HepG2 (cell line): ENCODE measurements around the gene GIPC2. TPM values are rescaled to one million over a fixed set of nuclear protein-coding genes. Genes with fewer than 3 reads are reported as not detected.
A peak's percentile ranks its signal among the peaks of the same experiment; 100 is the strongest.

Experiments used
- ATAC-seq: fragments of 200-7000 bp; cut with Tn5 transposase; 3 replicates; pipeline ENCODE4 v1.9.1; 2020; ENCODE audit warnings: mild to moderate bottlenecking, moderate library complexity
- BruUV-seq: library from RNA; stranded (reverse); fragments of 400-500 nt; replicated peaks from 2 replicates; lab custom pipeline; 2021; lab: Mats Ljungman, UMichigan
- CTCF ChIA-PET: fragments of 300-600 bp; formaldehyde crosslinking; extraction: SDS; loops from one replicate; lab custom pipeline; 2021; ENCODE audit warnings: low total read pairs, inconsistent platforms, low intra/inter-chr PET ratio; lab: Yijun Ruan, JAX
- POLR2A ChIA-PET: fragments of 350-600 bp; sonication (Branson Sonifier 250); formaldehyde crosslinking; loops from one replicate; lab custom pipeline; 2020; ENCODE audit warnings: antibody characterized with exemption, inconsistent platforms; lab: Yijun Ruan, JAX
- DNase-seq: peaks from one replicate; pipeline ENCODE4 v3.0.0-alpha.2; 2015; ENCODE audit warnings: low spot score
- FAIRE-seq: peaks from 3 replicates; lab custom pipeline; 2011; peaks lifted over from hg19 to GRCh38; lab: Jason Lieb, UNC
- H2AFZ ChIP-seq: one replicate; pipeline ENCODE4 v1.6.1; 2011; ENCODE audit warnings: low read length, inconsistent platforms
- H3K27ac ChIP-seq: fragments of 300-600 bp; 3 replicates; pipeline ENCODE4 v1.8.0; 2011; ENCODE audit warnings: mixed run types, mild to moderate bottlenecking, mixed read lengths, low read length, inconsistent platforms; ENCODE audit not compliant: insufficient read depth; ENCODE audit errors: extremely low read length
- H3K27me3 ChIP-seq, 2 experiments: fragments of 200-600 bp in 1 of 2; 2 replicates in 1 of 2; 3 replicates in 1 of 2; pipeline versions ENCODE4 v1.6.0 to v1.8.0; 2011; ENCODE audit warnings: low read length in 2 of 2, mild to moderate bottlenecking in 2 of 2, moderate library complexity in 2 of 2, inconsistent platforms in 1 of 2; ENCODE audit not compliant: insufficient read depth in 2 of 2, control insufficient read depth in 1 of 2
- H3K36me3 ChIP-seq, 2 experiments: fragments of 200-600 bp in 1 of 2; replicated peaks in 1 of 2; 2 replicates in 1 of 2; 3 replicates in 1 of 2; pipeline versions ENCODE4 v1.5.1 to v1.8.0; 2011; ENCODE audit warnings: low read length in 2 of 2, inconsistent platforms in 1 of 2; ENCODE audit not compliant: insufficient read depth in 2 of 2, control insufficient read depth in 1 of 2
- H3K4me1 ChIP-seq: 2 replicates; pipeline ENCODE4 v1.5.1; 2012; ENCODE audit warnings: low read length, inconsistent platforms; ENCODE audit not compliant: insufficient read depth
- H3K4me2 ChIP-seq: 2 replicates; pipeline ENCODE4 v1.6.0; 2011; ENCODE audit warnings: low read depth, low read length, inconsistent platforms
- H3K4me3 ChIP-seq, 3 experiments: fragments of 200-600 bp in 1 of 3; sonication (generic), shearing (Covaris generic) in 1 of 3; replicated peaks in 1 of 3; 2 replicates each; pipeline ENCODE4 v1.5.1; 2011 to 2016; ENCODE audit warnings: low read length in 3 of 3, inconsistent platforms in 2 of 3, low read depth in 2 of 3, mild to moderate bottlenecking in 2 of 3, control low read depth in 1 of 3, mixed read lengths in 1 of 3; ENCODE audit not compliant: insufficient read depth in 1 of 3
- H3K79me2 ChIP-seq: one replicate; pipeline ENCODE4 v1.6.1; 2011; ENCODE audit warnings: low read length, inconsistent platforms; ENCODE audit not compliant: insufficient read depth
- H3K9ac ChIP-seq: 2 replicates; pipeline ENCODE4 v1.6.0; 2011; ENCODE audit warnings: mild to moderate bottlenecking, low read depth, low read length, inconsistent platforms; ENCODE audit not compliant: insufficient read depth
- H3K9me3 ChIP-seq: 2 replicates; pipeline ENCODE4 v1.5.1; 2012; ENCODE audit warnings: mild to moderate bottlenecking, low read length
- H4K20me1 ChIP-seq: 2 replicates; pipeline ENCODE4 v1.6.0; 2011; ENCODE audit warnings: inconsistent platforms, mild to moderate bottlenecking, low read length, moderate library complexity; ENCODE audit not compliant: insufficient read depth
- CTCF ChIP-seq: sonication (generic); formaldehyde crosslinking; IDR thresholded peaks from 2 replicates; pipeline ENCODE4 v1.5.0; 2020; ENCODE audit warnings: mild to moderate bottlenecking, missing genetic modification reagents, moderate library complexity
- FOXJ3 ChIP-seq: sonication (generic); formaldehyde crosslinking; IDR thresholded peaks from 2 replicates; pipeline ENCODE4 v1.4.0; 2020; ENCODE audit warnings: missing genetic modification reagents, mild to moderate bottlenecking, borderline replicate concordance
- RARA ChIP-seq: IDR thresholded peaks from 2 replicates; pipeline ENCODE4 v1.6.1; 2016; ENCODE audit warnings: missing genetic modification reagents, missing compliant biosample characterization
- RXRB ChIP-seq: IDR thresholded peaks from 2 replicates; pipeline ENCODE4 v1.6.1; 2016; ENCODE audit warnings: borderline replicate concordance, missing genetic modification reagents, missing compliant biosample characterization
- SETDB1 ChIP-seq: sonication (generic); formaldehyde crosslinking; IDR thresholded peaks from 2 replicates; pipeline ENCODE4 v1.5.1; 2020; ENCODE audit warnings: missing genetic modification reagents, mild to moderate bottlenecking, borderline replicate concordance
- SOX13 ChIP-seq, 3 experiments: fragments of 450-650 bp in 1 of 3; sonication (generic) in 1 of 3; formaldehyde crosslinking in 1 of 3; IDR thresholded peaks in 2 of 3; conservative IDR thresholded peaks in 1 of 3; 2 replicates each; pipeline versions ENCODE4 v1.5.0 to v1.6.1; 2016 to 2020; ENCODE audit warnings: antibody characterized with exemption in 1 of 3, mild to moderate bottlenecking in 1 of 3, missing compliant biosample characterization in 1 of 3, missing genetic modification reagents in 1 of 3, moderate library complexity in 1 of 3
- TEAD3 ChIP-seq: optimal IDR thresholded peaks from 2 replicates; pipeline ENCODE3; 2016; ENCODE audit warnings: borderline replicate concordance
- THRA ChIP-seq: sonication (generic); formaldehyde crosslinking; IDR thresholded peaks from 2 replicates; pipeline ENCODE4 v1.4.0; 2020; ENCODE audit warnings: missing genetic modification reagents, borderline replicate concordance
- ZNF407 ChIP-seq: sonication (generic); formaldehyde crosslinking; IDR thresholded peaks from one replicate; pipeline ENCODE4 v1.5.1; 2020; ENCODE audit warnings: mild to moderate bottlenecking, missing genetic modification reagents; ENCODE audit errors: not compliant biosample characterization
- ZNF652 ChIP-seq: IDR thresholded peaks from 2 replicates; pipeline ENCODE4 v1.6.1; 2016; ENCODE audit warnings: low read depth, borderline replicate concordance
- WGBS: methylation state at CpG from one replicate; pipeline ENCODE4 v1.1.6; 2017; ENCODE audit warnings: low lambda C conversion rate; 5-methylcytosine and 5-hydroxymethylcytosine counted together
- in situ Hi-C: cut with HindIII; loops from 2 replicates; pipeline ENCODE4 v1.10.0; 2017; ENCODE audit warnings: low pct_unique_long_range_greater_than_20kb; ENCODE audit not compliant: extremely low pct_ligation_motif_present
- intact Hi-C: fragments of 100-400 bp; cut with micrococcal nuclease; formaldehyde crosslinking; loops from one replicate; pipeline ENCODE4 v1.10.0; 2022; ENCODE audit not compliant: unreplicated experiment
- polyA plus RNA-seq, 8 experiments: library from polyadenylated mRNA; depleted of rRNA in 3 of 8; stranded (reverse) in 7 of 8; unstranded in 1 of 8; fragments of >200 nt; fragmentation: Illumina TruSeq in 4 of 8; extraction: Trizol in 4 of 8; gene quantifications; 2 replicates each; pipeline versions ENCODE4 v1.2.1 to v1.2.3, GENCODE V29; 2011 to 2016; ENCODE audit warnings: low read depth in 4 of 8, missing spikeins in 1 of 8, mixed read lengths in 1 of 8; ENCODE audit not compliant: insufficient read depth in 1 of 8
- total RNA-seq, 5 experiments: library from RNA; depleted of rRNA; stranded (reverse); fragments of >200 nt; fragmentation: Illumina TruSeq; extraction: Trizol; gene quantifications; 2 replicates each; pipeline ENCODE4 v1.2.3, GENCODE V29; 2016; ENCODE audit warnings: low read depth in 1 of 5

The GIPC2 gene
- total and polyA plus RNA-seq, 2 of the 13 experiments (the other 11 are each of a cell fraction or from before 2014, with no cell fraction given) = 6.1 to 21.6 TPM

GRCh38 chr1:78045563-78045925, 222 bp upstream of the GIPC2 start (continued):
- TF ChIP-seq ZNF407 (CRISPR knock-in tag) (peak; percentile 6), FOXJ3 (CRISPR knock-in tag) (peak; percentile 35; the same call in 1 of the 2 replicates)

GRCh38 chr1:78047106-78047505, 1.3 kb downstream of the GIPC2 start:
- H3K79me2 ChIP-seq = peaks cover 49% of the 10 kb centered on the region
- ATAC-seq (no peak), FAIRE-seq (peak; percentile 53), DNase-seq (no peak)
- no TSS peak for BruUV-seq
- TF ChIP-seq TEAD3 (CRISPR knock-in tag) (peak; percentile 14), THRA (peak; percentile 91; the same call in 1 of the 2 replicates), RXRB (peak; percentile 75), RARA (CRISPR knock-in tag) (no peak), SETDB1 (CRISPR knock-in tag) (no peak), CTCF (CRISPR knock-in tag) (peak; percentile 38), ZNF652 (CRISPR knock-in tag) (0 out of 2 replicates have a peak, but pooled peaks have one; percentile 26), SOX13 (IDR thresholded peaks at IDR 0.05) (no peak), SOX13 (CRISPR knock-in tag; conservative IDR thresholded peaks at IDR 0.05 in 1 of 2, IDR thresholded peaks at IDR 0.05 in 1 of 2) (0 out of 4 replicates have a peak, but pooled peaks of 1 of the 2 experiments have one; percentile 7)
- H3K4me3 ChIP-seq = peak overlapping the region; percentile 79 to 96 (median 90); a peak in 5 of 6 replicates
- CTCF ChIA-PET = no interaction called here
- intact Hi-C loops = loop anchor here (5.0 kb wide), 1 partner anchor 65 kb away; no protein-coding TSS in a partner anchor
- in situ Hi-C loops = no loop called here
- no peaks in the 10 kb centered on the region; a peak in 1 of 5 replicates for H3K27me3 ChIP-seq
- H3K4me1 ChIP-seq = peaks cover 53% of the 10 kb centered on the region
- H4K20me1 ChIP-seq = no peaks in the 10 kb centered on the region
- H3K27ac ChIP-seq = peak overlapping the region; percentile 86
- peak overlapping the region; percentile 88 for H3K4me2 ChIP-seq
- H2AFZ ChIP-seq = no peak overlapping the region
- WGBS = 2% methylated on average over 5 of the region's 5 CpGs
- POLR2A ChIA-PET = interaction anchor here (1.2 to 5.1 kb wide), 3 partner anchors 42 to 364 kb away, joined by 4 to 56 read pairs (median 12); partner anchors contain the start of genes DNAJB4 and FUBP1
- no peaks in the 10 kb centered on the region for H3K9me3 ChIP-seq
- H3K9ac ChIP-seq = peak overlapping the region; percentile 80
- H3K36me3 ChIP-seq = no peaks in the 10 kb centered on the region
